GM04503 (cell line): ENCODE results near the gene ADGRL3.

ENCODE experiments used
- DNase-seq: peaks from one replicate; pipeline ENCODE4 v3.0.0-alpha.2; 2012; ENCODE audit warnings: low read depth

ADGRL3 gene

DNA sequence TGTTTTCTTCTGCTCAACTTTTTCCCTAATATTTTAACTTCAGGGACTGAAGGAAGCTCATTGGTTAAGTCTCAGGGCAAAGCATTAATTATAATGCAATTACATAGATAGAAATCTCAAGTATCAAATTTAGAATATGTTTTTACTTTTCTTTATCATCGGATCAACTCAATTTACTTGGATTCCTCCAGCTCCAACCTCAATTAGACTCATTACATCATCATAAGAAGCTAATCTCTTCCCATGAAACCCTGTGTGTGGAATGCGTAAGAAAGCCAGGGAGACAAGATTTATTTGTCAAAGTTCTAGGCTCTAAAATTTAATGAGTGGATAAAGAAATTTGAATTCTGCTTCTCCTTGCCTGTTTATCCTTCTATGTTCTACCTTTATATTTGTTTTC lies 918.4 kb downstream of the ADGRL3 start:
- no peak for DNase-seq

DNA sequence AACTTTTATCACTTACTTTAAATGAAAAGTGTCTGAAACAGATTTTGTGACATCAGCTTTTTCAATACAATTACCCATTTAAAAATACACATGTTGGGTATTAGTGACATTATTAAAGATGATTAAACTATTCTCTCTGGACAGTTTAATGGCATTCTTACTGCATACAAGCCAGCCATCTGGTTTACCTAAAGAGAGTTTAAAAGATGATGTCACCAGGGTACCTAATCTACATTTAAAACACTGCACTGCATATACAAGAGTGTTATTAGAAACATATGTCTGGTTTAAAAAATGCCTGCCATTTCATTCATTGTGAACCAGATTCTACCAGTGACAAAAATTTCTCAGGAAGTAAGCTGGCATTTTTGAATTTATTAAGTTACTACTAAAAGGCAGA lies 919.1 kb downstream of the ADGRL3 start:
- DNase-seq: no peak

DNA sequence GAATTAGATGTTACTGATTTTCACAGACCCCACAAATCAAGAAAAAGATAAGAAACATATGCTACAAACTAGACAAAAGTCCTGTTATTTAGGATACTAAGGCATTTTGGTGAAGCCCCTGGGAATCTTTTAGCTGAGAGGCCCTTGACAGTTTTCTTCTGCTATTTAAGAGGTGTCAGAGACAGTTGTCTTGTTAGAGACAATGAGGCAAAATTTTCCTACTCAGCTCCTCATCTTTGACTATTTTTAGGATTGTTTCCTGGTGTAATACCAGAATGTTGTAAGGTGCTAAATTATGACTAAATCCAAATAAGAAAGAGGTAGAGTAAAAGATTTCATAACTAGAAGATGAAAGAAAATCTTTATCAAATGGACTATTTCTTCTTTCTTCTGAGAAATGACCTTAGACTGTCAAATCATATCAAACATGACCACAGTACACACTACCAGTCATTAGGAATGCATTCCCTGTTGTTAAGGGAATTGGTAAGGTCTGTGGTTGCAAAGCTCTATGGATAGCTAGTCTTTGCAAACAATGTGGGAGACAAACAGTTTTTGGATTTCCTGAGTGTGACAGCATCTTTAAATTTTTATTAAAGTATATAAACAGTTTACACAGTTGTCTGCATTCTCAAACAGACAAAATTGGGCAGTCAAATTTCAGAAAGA lies 926.1 kb downstream of the ADGRL3 start:
- no peak for DNase-seq
